GM12878 (cell line): ENCODE data around the gene AMBRA1. TPM values are rescaled to one million over a fixed set of nuclear protein-coding genes. Genes with fewer than 3 reads are reported as not detected.

ENCODE experiments used
- EGR1 ChIP-seq, 2 experiments: IDR thresholded peaks; 1 replicate in 1 of 2; 2 replicates in 1 of 2; pipeline ENCODE4 v1.6.1; 2011 to 2012; ENCODE audit warnings: low read depth in 2 of 2, low read length in 2 of 2, borderline replicate concordance in 1 of 2, mild to moderate bottlenecking in 1 of 2, moderate library complexity in 1 of 2
- RBBP5 ChIP-seq: fragments of 200-600 bp; sonication (generic); conservative IDR thresholded peaks from 2 replicates; pipeline ENCODE4 v1.6.1; 2016
- SREBF2 ChIP-seq: IDR thresholded peaks from 2 replicates; pipeline ENCODE4 v1.6.1; 2012; ENCODE audit warnings: mild to moderate bottlenecking, low read length
- polyA plus RNA-seq, 11 experiments: library from polyadenylated mRNA; depleted of rRNA in 4 of 11; unstranded in 6 of 11; stranded (reverse) in 5 of 11; fragments of >200 nt; fragmentation: Nextera tagmentation in 4 of 11; fragmentation: Illumina TruSeq in 1 of 11; extraction: Ambion mirVana in 4 of 11; extraction: Trizol in 1 of 11; gene quantifications; 1 replicate in 1 of 11; 2 replicates in 10 of 11; pipeline versions ENCODE4 v1.2.1 to v1.2.3, GENCODE V29; 2011 to 2016; ENCODE audit warnings: inconsistent platforms in 2 of 11, missing spikeins in 2 of 11, low read depth in 1 of 11
- total RNA-seq, 4 experiments: library from RNA; depleted of rRNA in 3 of 4; stranded (reverse); fragments of >200 nt in 3 of 4; fragmentation: Illumina TruSeq in 1 of 4; extraction: Trizol in 1 of 4; gene quantifications; 2 replicates each; pipeline versions ENCODE4 v1.2.1 to v1.2.3, GENCODE V29; 2013 to 2021
- TF ChIP-seq, protein P1 (sequence below): fragments of 450-650 bp; IDR thresholded peaks from 2 replicates; pipeline ENCODE4 v1.6.1; 2017; ENCODE audit warnings: borderline replicate concordance
- TF ChIP-seq, protein P2 (sequence below): IDR thresholded peaks from 2 replicates; pipeline ENCODE4 v1.6.1; 2012; ENCODE audit warnings: improper control_type of control experiment, low read depth, low read length; ENCODE audit not compliant: insufficient replicate concordance

The AMBRA1 gene
- total and polyA plus RNA-seq, 10 of the 15 experiments (the other 5 are each of a cell fraction or from before 2014, with no cell fraction given) = 0.57 to 34.3 (median 13.7) TPM

DNA sequence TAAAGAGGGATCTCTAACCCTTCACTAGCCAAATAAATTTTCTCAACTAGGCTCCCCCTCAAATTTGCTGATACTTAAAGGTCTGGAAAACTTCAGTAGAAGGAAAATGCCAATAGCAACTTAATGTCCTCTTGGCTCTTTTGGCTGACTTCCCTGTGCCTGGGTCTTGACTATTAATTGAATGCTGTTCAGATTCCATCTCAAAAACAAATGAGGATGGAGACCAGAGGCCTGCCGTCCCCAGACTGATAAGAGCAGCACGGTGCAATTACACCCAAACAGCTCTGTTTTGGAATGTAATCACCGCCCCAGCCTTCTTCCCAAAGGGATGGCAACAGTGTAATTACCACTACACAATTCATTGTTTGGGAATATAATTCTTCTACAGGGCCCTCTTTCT lies 112.9 kb downstream of the AMBRA1 start (continued):
- TF ChIP-seq SREBF2 = no peak
- TF ChIP-seq, protein P1, sequence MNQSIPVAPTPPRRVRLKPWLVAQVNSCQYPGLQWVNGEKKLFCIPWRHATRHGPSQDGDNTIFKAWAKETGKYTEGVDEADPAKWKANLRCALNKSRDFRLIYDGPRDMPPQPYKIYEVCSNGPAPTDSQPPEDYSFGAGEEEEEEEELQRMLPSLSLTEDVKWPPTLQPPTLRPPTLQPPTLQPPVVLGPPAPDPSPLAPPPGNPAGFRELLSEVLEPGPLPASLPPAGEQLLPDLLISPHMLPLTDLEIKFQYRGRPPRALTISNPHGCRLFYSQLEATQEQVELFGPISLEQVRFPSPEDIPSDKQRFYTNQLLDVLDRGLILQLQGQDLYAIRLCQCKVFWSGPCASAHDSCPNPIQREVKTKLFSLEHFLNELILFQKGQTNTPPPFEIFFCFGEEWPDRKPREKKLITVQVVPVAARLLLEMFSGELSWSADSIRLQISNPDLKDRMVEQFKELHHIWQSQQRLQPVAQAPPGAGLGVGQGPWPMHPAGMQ = no peak
- TF ChIP-seq, protein P2, sequence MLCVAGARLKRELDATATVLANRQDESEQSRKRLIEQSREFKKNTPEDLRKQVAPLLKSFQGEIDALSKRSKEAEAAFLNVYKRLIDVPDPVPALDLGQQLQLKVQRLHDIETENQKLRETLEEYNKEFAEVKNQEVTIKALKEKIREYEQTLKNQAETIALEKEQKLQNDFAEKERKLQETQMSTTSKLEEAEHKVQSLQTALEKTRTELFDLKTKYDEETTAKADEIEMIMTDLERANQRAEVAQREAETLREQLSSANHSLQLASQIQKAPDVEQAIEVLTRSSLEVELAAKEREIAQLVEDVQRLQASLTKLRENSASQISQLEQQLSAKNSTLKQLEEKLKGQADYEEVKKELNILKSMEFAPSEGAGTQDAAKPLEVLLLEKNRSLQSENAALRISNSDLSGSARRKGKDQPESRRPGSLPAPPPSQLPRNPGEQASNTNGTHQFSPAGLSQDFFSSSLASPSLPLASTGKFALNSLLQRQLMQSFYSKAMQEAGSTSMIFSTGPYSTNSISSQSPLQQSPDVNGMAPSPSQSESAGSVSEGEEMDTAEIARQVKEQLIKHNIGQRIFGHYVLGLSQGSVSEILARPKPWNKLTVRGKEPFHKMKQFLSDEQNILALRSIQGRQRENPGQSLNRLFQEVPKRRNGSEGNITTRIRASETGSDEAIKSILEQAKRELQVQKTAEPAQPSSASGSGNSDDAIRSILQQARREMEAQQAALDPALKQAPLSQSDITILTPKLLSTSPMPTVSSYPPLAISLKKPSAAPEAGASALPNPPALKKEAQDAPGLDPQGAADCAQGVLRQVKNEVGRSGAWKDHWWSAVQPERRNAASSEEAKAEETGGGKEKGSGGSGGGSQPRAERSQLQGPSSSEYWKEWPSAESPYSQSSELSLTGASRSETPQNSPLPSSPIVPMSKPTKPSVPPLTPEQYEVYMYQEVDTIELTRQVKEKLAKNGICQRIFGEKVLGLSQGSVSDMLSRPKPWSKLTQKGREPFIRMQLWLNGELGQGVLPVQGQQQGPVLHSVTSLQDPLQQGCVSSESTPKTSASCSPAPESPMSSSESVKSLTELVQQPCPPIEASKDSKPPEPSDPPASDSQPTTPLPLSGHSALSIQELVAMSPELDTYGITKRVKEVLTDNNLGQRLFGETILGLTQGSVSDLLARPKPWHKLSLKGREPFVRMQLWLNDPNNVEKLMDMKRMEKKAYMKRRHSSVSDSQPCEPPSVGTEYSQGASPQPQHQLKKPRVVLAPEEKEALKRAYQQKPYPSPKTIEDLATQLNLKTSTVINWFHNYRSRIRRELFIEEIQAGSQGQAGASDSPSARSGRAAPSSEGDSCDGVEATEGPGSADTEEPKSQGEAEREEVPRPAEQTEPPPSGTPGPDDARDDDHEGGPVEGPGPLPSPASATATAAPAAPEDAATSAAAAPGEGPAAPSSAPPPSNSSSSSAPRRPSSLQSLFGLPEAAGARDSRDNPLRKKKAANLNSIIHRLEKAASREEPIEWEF = no peak
- no peak for TF ChIP-seq RBBP5
- no peak for TF ChIP-seq EGR1 (IDR thresholded peaks at IDR 0.05; ENCODE audit: borderline replicate concordance in 1 of 2, low read depth in 2 of 2, low read length in 2 of 2)
